B cell (primary cell): Measurements from ENCODE around the gene EFR3B. TPM values are rescaled to one million over a fixed set of nuclear protein-coding genes. Genes with fewer than 3 reads are reported as not detected.

ENCODE experiments used
- ATAC-seq: fragments of 200-7000 bp; cut with Tn5 transposase; one replicate; pipeline ENCODE4 v1.10.0; 2021; ENCODE audit warnings: low read depth, mild to moderate bottlenecking, moderate number of reproducible peaks, moderate library complexity
- CTCF ChIA-PET: fragments of 350-600 bp; sonication (Branson Sonifier 250); formaldehyde crosslinking; loops from one replicate; lab custom pipeline; 2021; ENCODE audit warnings: antibody characterized with exemption, inconsistent platforms; lab: Charles Lee
- POLR2A ChIA-PET: fragments of 350-600 bp; sonication (Branson Sonifier 250); formaldehyde crosslinking; loops from one replicate; lab custom pipeline; 2021; ENCODE audit warnings: antibody characterized with exemption; lab: Charles Lee
- DNase-seq: peaks from one replicate; pipeline ENCODE4 v3.0.0; 2013
- H2AFZ ChIP-seq: 2 replicates; pipeline ENCODE4 v1.6.1; 2012; ENCODE audit warnings: mild to moderate bottlenecking, low read depth, low read length; ENCODE audit not compliant: insufficient read depth, poor library complexity, severe bottlenecking
- H3K27ac ChIP-seq, 2 donors: 1 replicate in 1 of 2; 2 replicates in 1 of 2; pipeline ENCODE4 v1.5.1; 2012 to 2013; ENCODE audit warnings: low read length in 2 of 2, mild to moderate bottlenecking in 2 of 2, moderate library complexity in 1 of 2
- H3K27me3 ChIP-seq, 4 experiments: fragments of 200-600 bp in 1 of 4; sonication (generic) in 1 of 4; replicated peaks in 1 of 4; 1 replicate in 2 of 4; 2 replicates in 2 of 4; pipeline versions ENCODE4 v1.6.1 to v1.7.0; 2013 to 2016; ENCODE audit warnings: low read length in 3 of 4, mild to moderate bottlenecking in 2 of 4, mixed read lengths in 1 of 4, moderate library complexity in 1 of 4; ENCODE audit not compliant: insufficient read depth in 4 of 4, control insufficient read depth in 3 of 4; ENCODE audit errors: control extremely low read depth in 1 of 4
- H3K36me3 ChIP-seq, 2 experiments: replicated peaks in 1 of 2; 1 replicate in 1 of 2; 2 replicates in 1 of 2; pipeline versions ENCODE4 v1.6.1 to v1.7.1; 2013; ENCODE audit warnings: low read length in 1 of 2; ENCODE audit not compliant: insufficient read depth in 2 of 2, control insufficient read depth in 1 of 2; ENCODE audit errors: control extremely low read depth in 1 of 2, extremely low read depth in 1 of 2
- H3K4me1 ChIP-seq, 2 donors: fragments of 200-600 bp in 1 of 2; sonication (generic) in 1 of 2; 1 replicate in 1 of 2; 2 replicates in 1 of 2; pipeline versions ENCODE4 v1.5.1 to v1.6.1; 2013 to 2017; ENCODE audit warnings: low read length in 2 of 2; ENCODE audit not compliant: control insufficient read depth in 2 of 2, insufficient read depth in 2 of 2
- H3K4me2 ChIP-seq: replicated peaks from 2 replicates; pipeline ENCODE3; 2012; ENCODE audit warnings: mild to moderate bottlenecking, low read depth, low read length; ENCODE audit not compliant: poor library complexity, severe bottlenecking
- H3K4me3 ChIP-seq, 5 experiments: fragments of 200-600 bp in 1 of 5; sonication (generic) in 1 of 5; 1 replicate in 3 of 5; 2 replicates in 2 of 5; pipeline versions ENCODE4 v1.5.1 to v1.7.0; 2011 to 2016; ENCODE audit warnings: low read length in 4 of 5, mild to moderate bottlenecking in 4 of 5, low read depth in 2 of 5, control low read depth in 1 of 5, moderate library complexity in 1 of 5; ENCODE audit not compliant: insufficient read depth in 1 of 5; ENCODE audit errors: control extremely low read depth in 1 of 5, extremely low read depth in 1 of 5
- H3K79me2 ChIP-seq: fragments of 200-600 bp; sonication (generic); one replicate; pipeline ENCODE4 v1.6.0; 2016; ENCODE audit warnings: low read length; ENCODE audit not compliant: control insufficient read depth, insufficient read depth
- H3K9ac ChIP-seq: fragments of 200-600 bp; sonication (generic); 2 replicates; pipeline ENCODE4 v1.6.1; 2017; ENCODE audit warnings: mild to moderate bottlenecking, low read length, moderate library complexity
- H3K9me3 ChIP-seq, 3 donors: one replicate each; pipeline versions ENCODE4 v1.6.1 to v1.7.1; 2013; ENCODE audit warnings: low read length in 2 of 3; ENCODE audit not compliant: control insufficient read depth in 2 of 3, insufficient read depth in 1 of 3; ENCODE audit errors: control extremely low read depth in 1 of 3
- H4K20me1 ChIP-seq: 2 replicates; pipeline ENCODE4 v1.6.0; 2012; ENCODE audit warnings: mild to moderate bottlenecking, low read length; ENCODE audit not compliant: insufficient read depth, control insufficient read depth, poor library complexity, severe bottlenecking
- H3K27ac Mint-ChIP-seq: one replicate; pipeline ENCODE4 v1.8.0; 2021; ENCODE audit warnings: mixed read lengths
- H3K27me3 Mint-ChIP-seq: one replicate; pipeline ENCODE4 v1.8.0; 2021; ENCODE audit warnings: mixed read lengths
- H3K4me1 Mint-ChIP-seq: one replicate; pipeline ENCODE4 v1.8.0; 2021; ENCODE audit warnings: mixed read lengths
- H3K4me3 Mint-ChIP-seq: one replicate; pipeline ENCODE4 v1.8.0; 2021; ENCODE audit warnings: mixed read lengths
- H3K9me3 Mint-ChIP-seq: one replicate; pipeline ENCODE4 v1.8.0; 2022; ENCODE audit warnings: mixed read lengths; ENCODE audit not compliant: insufficient read depth
- EZH2 ChIP-seq: IDR thresholded peaks from 2 replicates; pipeline ENCODE4 v1.6.1; 2012; ENCODE audit warnings: borderline replicate concordance, low read depth, mild to moderate bottlenecking, moderate library complexity, low read length; ENCODE audit not compliant: insufficient read depth, poor library complexity, severe bottlenecking
- WGBS: methylation state at CpG from one replicate; pipeline ENCODE4 v1.1.5; 2013; ENCODE audit warnings: missing lambda C conversion rate; ENCODE audit not compliant: insufficient coverage; 5-methylcytosine and 5-hydroxymethylcytosine counted together
- intact Hi-C: fragments of 100-400 bp; cut with micrococcal nuclease; formaldehyde crosslinking; loops from one replicate; pipeline ENCODE4 v1.10.0; 2022
- polyA plus RNA-seq: library from polyadenylated mRNA; depleted of rRNA; stranded (reverse); fragments of >200 nt; gene quantifications from 2 replicates; pipeline ENCODE4 v1.2.3, GENCODE V29; 2012
- total RNA-seq, 2 donors: library from RNA; stranded (reverse); fragments of 120-200 nt in 1 of 2; gene quantifications; 1 replicate in 1 of 2; 2 replicates in 1 of 2; pipeline versions ENCODE4 v1.2.3 to v1.2.4, GENCODE V29; 2013 to 2022
- TF ChIP-seq, protein P1 (sequence below): fragments of 200-600 bp; IDR thresholded peaks from one replicate; pipeline ENCODE4 v1.8.0; 2022; ENCODE audit warnings: antibody characterized with exemption, mild to moderate bottlenecking

Gene EFR3B
- total and polyA plus RNA-seq, 2 donors (not counting 1 experiment from before 2014, with no cell fraction given): 0.15 TPM; not detected in 1

DNA sequence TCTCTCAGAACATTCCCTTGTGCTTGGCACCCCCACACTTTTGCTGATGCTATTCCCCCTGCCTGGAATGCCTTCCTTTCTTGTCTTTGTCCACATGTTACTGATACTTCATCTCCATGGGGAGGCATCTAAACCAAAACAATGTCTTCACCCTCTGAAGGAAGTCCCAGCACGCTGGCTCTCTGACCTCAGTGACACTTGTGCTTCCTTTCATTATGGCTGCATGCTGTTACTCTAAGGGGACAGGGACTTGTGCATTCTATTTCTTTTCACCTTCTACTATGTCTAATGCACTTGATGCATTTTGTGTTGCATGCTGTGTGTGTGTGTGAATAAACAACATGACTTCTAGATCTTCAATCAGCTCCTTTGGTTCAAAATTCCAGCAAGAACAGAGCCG lies 24.6 kb downstream of the EFR3B start:
- DNase-seq: no peak
- ChIA-PET POLR2A (no interaction called here), CTCF (no interaction called here)
- intact Hi-C loops: no loop called here
- Mint-ChIP-seq H3K4me3 (no peak overlapping the region), H3K4me1 (peaks cover 6% of the 10 kb centered on the region), H3K27me3 (no peaks in the 10 kb centered on the region), H3K27ac (no peak overlapping the region), H3K9me3 (peaks cover 6% of the 10 kb centered on the region)
- Histone ChIP-seq H3K36me3 (no peaks in the 10 kb centered on the region), H4K20me1 (no peaks in the 10 kb centered on the region), H3K27me3 (no peaks in the 10 kb centered on the region), H3K4me2 (no peak overlapping the region), H3K9me3 (peaks cover 0 to 5% (median 3%) of the 10 kb centered on the region in 3 donors), H3K4me3 (no peak overlapping the region), H3K9ac (no peak overlapping the region), H2AFZ (no peak overlapping the region), H3K27ac (no peak overlapping the region), H3K4me1 (no peaks in the 10 kb centered on the region), H3K79me2 (no peaks in the 10 kb centered on the region)
- no CpG with 5 or more reads among the region's 2 CpGs for WGBS
- no peak for ATAC-seq
- TF ChIP-seq EZH2: no peak
- TF ChIP-seq, protein P1, sequence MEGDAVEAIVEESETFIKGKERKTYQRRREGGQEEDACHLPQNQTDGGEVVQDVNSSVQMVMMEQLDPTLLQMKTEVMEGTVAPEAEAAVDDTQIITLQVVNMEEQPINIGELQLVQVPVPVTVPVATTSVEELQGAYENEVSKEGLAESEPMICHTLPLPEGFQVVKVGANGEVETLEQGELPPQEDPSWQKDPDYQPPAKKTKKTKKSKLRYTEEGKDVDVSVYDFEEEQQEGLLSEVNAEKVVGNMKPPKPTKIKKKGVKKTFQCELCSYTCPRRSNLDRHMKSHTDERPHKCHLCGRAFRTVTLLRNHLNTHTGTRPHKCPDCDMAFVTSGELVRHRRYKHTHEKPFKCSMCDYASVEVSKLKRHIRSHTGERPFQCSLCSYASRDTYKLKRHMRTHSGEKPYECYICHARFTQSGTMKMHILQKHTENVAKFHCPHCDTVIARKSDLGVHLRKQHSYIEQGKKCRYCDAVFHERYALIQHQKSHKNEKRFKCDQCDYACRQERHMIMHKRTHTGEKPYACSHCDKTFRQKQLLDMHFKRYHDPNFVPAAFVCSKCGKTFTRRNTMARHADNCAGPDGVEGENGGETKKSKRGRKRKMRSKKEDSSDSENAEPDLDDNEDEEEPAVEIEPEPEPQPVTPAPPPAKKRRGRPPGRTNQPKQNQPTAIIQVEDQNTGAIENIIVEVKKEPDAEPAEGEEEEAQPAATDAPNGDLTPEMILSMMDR: no peak

DNA sequence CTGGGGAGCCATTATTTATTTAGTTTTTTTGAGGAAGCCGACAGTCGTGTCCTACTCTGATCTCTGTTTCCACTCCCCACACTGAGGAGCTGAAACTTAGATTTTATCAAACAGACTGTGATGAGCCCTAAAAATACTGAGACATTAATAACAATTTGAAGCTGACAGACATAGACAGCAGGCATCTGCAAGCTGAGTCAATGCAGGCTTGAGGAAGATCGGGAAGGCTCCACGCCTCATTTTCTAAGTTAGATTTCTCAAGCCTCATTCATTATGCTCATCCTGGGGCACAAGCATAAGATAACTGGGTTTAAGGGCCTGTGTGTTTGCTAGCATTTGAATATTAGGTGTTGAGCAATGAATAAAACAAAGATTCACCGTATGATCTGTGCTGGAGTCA lies 26.3 kb downstream of the EFR3B start:
- Mint-ChIP-seq H3K27me3 (no peaks in the 10 kb centered on the region), H3K9me3 (peaks cover 6% of the 10 kb centered on the region), H3K4me3 (no peak overlapping the region), H3K4me1 (peaks cover 6% of the 10 kb centered on the region), H3K27ac (no peak overlapping the region)
- ATAC-seq (no peak), DNase-seq (no peak)
- H3K79me2 ChIP-seq: no peaks in the 10 kb centered on the region
- H3K4me2 ChIP-seq: no peak overlapping the region
- no peaks in the 10 kb centered on the region for H3K4me1 ChIP-seq
- POLR2A ChIA-PET: no interaction called here
- H3K9ac ChIP-seq: no peak overlapping the region
- no peaks in the 10 kb centered on the region for H3K27me3 ChIP-seq
- CTCF ChIA-PET: interaction anchor here (1.0 kb wide), 1 partner anchor 12 kb away, joined by 3 read pairs; no protein-coding TSS in a partner anchor
- no peak for TF ChIP-seq EZH2
- TF ChIP-seq, protein P1: no peak
- H3K27ac ChIP-seq: no peak overlapping the region
- 100% methylated on average over 3 of the region's 5 CpGs for WGBS
- H4K20me1 ChIP-seq: no peaks in the 10 kb centered on the region
- H3K4me3 ChIP-seq: no peak overlapping the region
- no peaks in the 10 kb centered on the region for H3K36me3 ChIP-seq
- intact Hi-C loops: no loop called here
- no peak overlapping the region for H2AFZ ChIP-seq
- peaks cover 0 to 5% (median 3%) of the 10 kb centered on the region in 3 donors for H3K9me3 ChIP-seq
